ENCODE data around the gene ITGA6.

The ITGA6 gene

GRCh38 chr2:172550419-172550818, 123.0 kb downstream of the ITGA6 start:
- TF ChIP-seq ZNF2 (tag by site-specific recombination; IDR thresholded peaks at IDR 0.05) (no peak), ZNF24 (tag by site-specific recombination; IDR thresholded peaks at IDR 0.05) (no peak), ZNF664 (tag by site-specific recombination; IDR thresholded peaks at IDR 0.05) (no peak), ZNF133 (tag by site-specific recombination; IDR thresholded peaks at IDR 0.05) (no peak), ZFP41 (tag by site-specific recombination; IDR thresholded peaks at IDR 0.05; ENCODE audit: borderline replicate concordance) (no peak), ZNF585B (tag by site-specific recombination; IDR thresholded peaks at IDR 0.05) (no peak), ZBTB21 (tag by site-specific recombination; IDR thresholded peaks at IDR 0.05) (no peak), ZNF639 (tag by site-specific recombination; IDR thresholded peaks at IDR 0.05) (no peak), ZFHX2 (tag by site-specific recombination; conservative IDR thresholded peaks at IDR 0.05) (no peak)
- Histone ChIP-seq H3K9me3 (ENCODE audit: control insufficient read depth, insufficient read depth, low read depth, low read length) (no peaks in the 10 kb centered on the region), H3K36me3 (ENCODE audit: control insufficient read depth in 2 of 2, insufficient read depth in 1 of 2, low read length in 2 of 2) (no peaks in the 10 kb centered on the region), H3K4me1 (ENCODE audit: control insufficient read depth, insufficient read depth, low read length) (no peaks in the 10 kb centered on the region), H3K27ac (ENCODE audit: extremely low read depth, low read depth, low read length) (no peak overlapping the region), H3K4me3 (ENCODE audit: low read depth, low read length) (no peak overlapping the region)
- ChIA-PET POLR2A (no interaction called here), CTCF (interaction anchor here (1.3 kb wide), 1 partner anchor 10 kb away, joined by 4 read pairs; no protein-coding TSS in a partner anchor)

- no peak overlapping the region for H3K27ac ChIP-seq (ENCODE audit: extremely low read depth, low read depth, low read length)
- no peaks in the 10 kb centered on the region for H3K9me3 ChIP-seq (ENCODE audit: control insufficient read depth, insufficient read depth, low read depth, low read length)
- TF ChIP-seq ZNF184 (tag by site-specific recombination; IDR thresholded peaks at IDR 0.05), result no peak
- TF ChIP-seq ZBTB21 (tag by site-specific recombination; IDR thresholded peaks at IDR 0.05), result no peak
- H3K4me1 ChIP-seq (ENCODE audit: control insufficient read depth, insufficient read depth, low read length), result no peaks in the 10 kb centered on the region
- no peak overlapping the region for H3K4me3 ChIP-seq (ENCODE audit: low read depth, low read length)
- ChIA-PET POLR2A (no interaction called here), CTCF (interaction anchor here (0.7 to 1.3 kb wide), 2 partner anchors 11 to 40 kb away, joined by 3 to 4 read pairs; no protein-coding TSS in a partner anchor)
- no peaks in the 10 kb centered on the region for H3K36me3 ChIP-seq (ENCODE audit: control insufficient read depth in 2 of 2, insufficient read depth in 1 of 2, low read length in 2 of 2)
These were observed 123.9 kb downstream of the ITGA6 start for GRCh38 chr2:172551271-172551670.

- Histone ChIP-seq H3K4me1 (ENCODE audit: control insufficient read depth, insufficient read depth, low read length) (no peaks in the 10 kb centered on the region), H3K36me3 (ENCODE audit: control insufficient read depth in 2 of 2, insufficient read depth in 1 of 2, low read length in 2 of 2) (no peaks in the 10 kb centered on the region), H3K27ac (ENCODE audit: extremely low read depth, low read depth, low read length) (no peak overlapping the region), H3K4me3 (ENCODE audit: low read depth, low read length) (no peak overlapping the region), H3K9me3 (ENCODE audit: control insufficient read depth, insufficient read depth, low read depth, low read length) (no peaks in the 10 kb centered on the region)
- CTCF ChIA-PET, result interaction anchor here (0.6 to 0.8 kb wide), 3 partner anchors 62 to 346 kb away, joined by 3 to 4 read pairs (median 3); no protein-coding TSS in a partner anchor
- no peak for TF ChIP-seq PATZ1 (tag by site-specific recombination; IDR thresholded peaks at IDR 0.05)
- no peak for TF ChIP-seq PRDM1 (tag by site-specific recombination; IDR thresholded peaks at IDR 0.05)
- TF ChIP-seq INSM2 (tag by site-specific recombination; IDR thresholded peaks at IDR 0.05), result 0 out of 2 replicates have a peak, but pooled peaks have one; percentile 41
- TF ChIP-seq SP7 (tag by site-specific recombination; IDR thresholded peaks at IDR 0.05), result peak; percentile 47; the same call in 1 of the 2 replicates
- TF ChIP-seq ZNF629 (tag by site-specific recombination; IDR thresholded peaks at IDR 0.05), result 0 out of 2 replicates have a peak, but pooled peaks have one; percentile 19
- TF ChIP-seq ZNF416 (tag by site-specific recombination; IDR thresholded peaks at IDR 0.05), result no peak
- no peak for TF ChIP-seq ZNF155 (tag by site-specific recombination; IDR thresholded peaks at IDR 0.05)
- TF ChIP-seq ZNF548 (tag by site-specific recombination; IDR thresholded peaks at IDR 0.05), result no peak
- TF ChIP-seq ZBTB49 (tag by site-specific recombination; IDR thresholded peaks at IDR 0.05; ENCODE audit: low read depth), result no peak
- peak; percentile 38 for TF ChIP-seq SETDB1 (IDR thresholded peaks at IDR 0.05; ENCODE audit: insufficient read length, low read length)
- TF ChIP-seq ZNF184 (tag by site-specific recombination; IDR thresholded peaks at IDR 0.05), result no peak
- no peak for TF ChIP-seq ZNF701 (tag by site-specific recombination; IDR thresholded peaks at IDR 0.05)
- no peak for TF ChIP-seq ZNF423 (tag by site-specific recombination; IDR thresholded peaks at IDR 0.05)
- POLR2A ChIA-PET, result interaction anchor here (0.6 kb wide), 1 partner anchor 149 kb away, joined by 3 read pairs; no protein-coding TSS in a partner anchor
These were observed 125.3 kb downstream of the ITGA6 start for GRCh38 chr2:172552547-172553291.

Measured in HEK293 (cell line).